ENCODE data around the gene FAU. TPM values are rescaled to one million over a fixed set of nuclear protein-coding genes. Genes with fewer than 3 reads are reported as not detected.

Gene FAU
- total and polyA plus RNA-seq, 2 of the 13 experiments (the other 11 are each of a cell fraction or from before 2014, with no cell fraction given), result 374 to 869 TPM

DNA sequence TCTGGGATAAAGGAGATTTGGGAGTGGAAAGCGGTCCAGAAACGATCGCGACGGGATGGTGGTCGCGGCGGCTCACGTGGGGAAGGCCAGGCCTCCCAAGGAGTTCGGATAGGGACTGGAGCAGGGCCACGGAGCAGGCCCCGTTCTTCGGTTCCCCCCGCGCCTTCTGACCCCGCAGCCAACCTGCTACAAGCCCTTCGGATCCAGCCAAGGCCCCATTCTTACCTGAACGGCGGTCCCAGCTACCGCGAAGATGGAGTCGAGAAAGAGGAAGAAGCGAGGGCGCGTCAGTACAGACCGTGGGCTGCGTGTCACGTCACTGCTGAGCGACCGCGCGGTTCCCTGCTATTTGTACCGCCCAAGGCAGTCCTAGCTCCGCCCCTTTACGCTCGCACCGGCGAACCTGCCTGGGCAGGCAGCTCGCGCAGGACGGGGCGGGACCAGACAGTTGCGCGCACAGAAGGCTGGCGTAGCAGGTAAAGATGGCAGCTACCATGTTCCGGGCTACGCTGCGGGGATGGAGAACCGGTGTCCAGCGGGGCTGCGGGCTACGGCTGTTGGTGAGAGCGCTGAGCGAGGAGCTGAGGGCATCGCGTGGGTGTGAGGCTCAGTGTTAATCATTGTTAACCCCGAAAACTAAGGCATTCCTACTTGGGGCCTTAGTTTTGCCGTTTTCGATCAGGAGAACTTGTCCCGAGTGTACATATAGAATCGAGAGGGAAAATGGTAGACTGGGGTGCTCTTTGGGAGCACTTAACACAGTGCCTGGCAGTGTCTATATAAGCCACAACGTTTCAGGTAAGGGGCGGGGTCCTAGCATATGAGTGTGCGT is at the start of gene FAU, which contains the start of gene MRPL49 (continued):
- TF ChIP-seq, protein P1, sequence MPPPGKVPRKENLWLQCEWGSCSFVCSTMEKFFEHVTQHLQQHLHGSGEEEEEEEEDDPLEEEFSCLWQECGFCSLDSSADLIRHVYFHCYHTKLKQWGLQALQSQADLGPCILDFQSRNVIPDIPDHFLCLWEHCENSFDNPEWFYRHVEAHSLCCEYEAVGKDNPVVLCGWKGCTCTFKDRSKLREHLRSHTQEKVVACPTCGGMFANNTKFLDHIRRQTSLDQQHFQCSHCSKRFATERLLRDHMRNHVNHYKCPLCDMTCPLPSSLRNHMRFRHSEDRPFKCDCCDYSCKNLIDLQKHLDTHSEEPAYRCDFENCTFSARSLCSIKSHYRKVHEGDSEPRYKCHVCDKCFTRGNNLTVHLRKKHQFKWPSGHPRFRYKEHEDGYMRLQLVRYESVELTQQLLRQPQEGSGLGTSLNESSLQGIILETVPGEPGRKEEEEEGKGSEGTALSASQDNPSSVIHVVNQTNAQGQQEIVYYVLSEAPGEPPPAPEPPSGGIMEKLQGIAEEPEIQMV (CRISPR knock-in tag; IDR thresholded peaks at IDR 0.05; ENCODE audit: low read depth), result peak; percentile 57
- no peak for TF ChIP-seq KAT2B (IDR thresholded peaks at IDR 0.05; ENCODE audit: borderline replicate concordance, low read depth, low read length)
- no peak for TF ChIP-seq ZNF629 (CRISPR knock-in tag; conservative IDR thresholded peaks at IDR 0.05)
- no peak for TF ChIP-seq U2AF2 (IDR thresholded peaks at IDR 0.05; ENCODE audit: low read depth, low read length)
- TF ChIP-seq ZNF782 (CRISPR knock-in tag; IDR thresholded peaks at IDR 0.05; ENCODE audit: borderline replicate concordance), result peak; percentile 76; the same call in 1 of the 2 replicates
- TF ChIP-seq, protein P2, sequence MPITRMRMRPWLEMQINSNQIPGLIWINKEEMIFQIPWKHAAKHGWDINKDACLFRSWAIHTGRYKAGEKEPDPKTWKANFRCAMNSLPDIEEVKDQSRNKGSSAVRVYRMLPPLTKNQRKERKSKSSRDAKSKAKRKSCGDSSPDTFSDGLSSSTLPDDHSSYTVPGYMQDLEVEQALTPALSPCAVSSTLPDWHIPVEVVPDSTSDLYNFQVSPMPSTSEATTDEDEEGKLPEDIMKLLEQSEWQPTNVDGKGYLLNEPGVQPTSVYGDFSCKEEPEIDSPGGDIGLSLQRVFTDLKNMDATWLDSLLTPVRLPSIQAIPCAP (CRISPR knock-in tag; IDR thresholded peaks at IDR 0.05; ENCODE audit: low read depth), result no peak
- no peak for TF ChIP-seq JUNB (CRISPR knock-in tag; IDR thresholded peaks at IDR 0.05; ENCODE audit: borderline replicate concordance)
- TF ChIP-seq, protein P3, sequence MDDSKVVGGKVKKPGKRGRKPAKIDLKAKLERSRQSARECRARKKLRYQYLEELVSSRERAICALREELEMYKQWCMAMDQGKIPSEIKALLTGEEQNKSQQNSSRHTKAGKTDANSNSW (CRISPR knock-in tag; IDR thresholded peaks at IDR 0.05; ENCODE audit: borderline replicate concordance), result no peak
- TF ChIP-seq PRMT3 (CRISPR knock-in tag; IDR thresholded peaks at IDR 0.05; ENCODE audit: borderline replicate concordance, low read depth), result no peak; the same call in 1 of the 2 replicates
- TF ChIP-seq ASH2L (IDR thresholded peaks at IDR 0.05; ENCODE audit: insufficient read length, low read depth, low read length), result peak; percentile 61
- no peak for TF ChIP-seq NFATC3 (CRISPR knock-in tag; IDR thresholded peaks at IDR 0.05)
- 0 out of 2 replicates have a peak, but pooled peaks have one; percentile 15 for TF ChIP-seq ZSCAN25 (CRISPR knock-in tag; IDR thresholded peaks at IDR 0.05)
- no peak; the same call in 1 of the 2 replicates for TF ChIP-seq NFE2L1 (CRISPR knock-in tag; IDR thresholded peaks at IDR 0.05; ENCODE audit: borderline replicate concordance)
- TF ChIP-seq JARID2 (CRISPR knock-in tag; IDR thresholded peaks at IDR 0.05; ENCODE audit: insufficient replicate concordance), result no peak
- no peak for TF ChIP-seq MEIS2 (CRISPR knock-in tag; IDR thresholded peaks at IDR 0.05)
- no peak for TF ChIP-seq NCOA5 (CRISPR knock-in tag; IDR thresholded peaks at IDR 0.05)
- peak; percentile 85 for TF ChIP-seq ERF (CRISPR knock-in tag; IDR thresholded peaks at IDR 0.05)
- TF ChIP-seq, protein P4, sequence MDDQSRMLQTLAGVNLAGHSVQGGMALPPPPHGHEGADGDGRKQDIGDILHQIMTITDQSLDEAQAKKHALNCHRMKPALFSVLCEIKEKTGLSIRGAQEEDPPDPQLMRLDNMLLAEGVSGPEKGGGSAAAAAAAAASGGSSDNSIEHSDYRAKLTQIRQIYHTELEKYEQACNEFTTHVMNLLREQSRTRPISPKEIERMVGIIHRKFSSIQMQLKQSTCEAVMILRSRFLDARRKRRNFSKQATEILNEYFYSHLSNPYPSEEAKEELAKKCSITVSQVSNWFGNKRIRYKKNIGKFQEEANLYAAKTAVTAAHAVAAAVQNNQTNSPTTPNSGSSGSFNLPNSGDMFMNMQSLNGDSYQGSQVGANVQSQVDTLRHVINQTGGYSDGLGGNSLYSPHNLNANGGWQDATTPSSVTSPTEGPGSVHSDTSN (CRISPR knock-in tag; IDR thresholded peaks at IDR 0.05; ENCODE audit: borderline replicate concordance), result no peak
- TF ChIP-seq ZC3H13 (CRISPR knock-in tag; IDR thresholded peaks at IDR 0.05), result peak; percentile 71; the same call in 1 of the 2 replicates
- peak; percentile 99 for TF ChIP-seq DR1 (CRISPR knock-in tag; IDR thresholded peaks at IDR 0.05)
- TF ChIP-seq KDM2A (CRISPR knock-in tag; IDR thresholded peaks at IDR 0.05; ENCODE audit: borderline replicate concordance, low read depth), result peak; percentile 73
- TF ChIP-seq, protein P5, sequence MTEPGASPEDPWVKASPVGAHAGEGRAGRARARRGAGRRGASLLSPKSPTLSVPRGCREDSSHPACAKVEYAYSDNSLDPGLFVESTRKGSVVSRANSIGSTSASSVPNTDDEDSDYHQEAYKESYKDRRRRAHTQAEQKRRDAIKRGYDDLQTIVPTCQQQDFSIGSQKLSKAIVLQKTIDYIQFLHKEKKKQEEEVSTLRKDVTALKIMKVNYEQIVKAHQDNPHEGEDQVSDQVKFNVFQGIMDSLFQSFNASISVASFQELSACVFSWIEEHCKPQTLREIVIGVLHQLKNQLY (CRISPR knock-in tag; IDR thresholded peaks at IDR 0.05), result no peak
- TF ChIP-seq MAFF (IDR thresholded peaks at IDR 0.05; ENCODE audit: low read depth, low read length), result no peak
- TF ChIP-seq MIER3 (CRISPR knock-in tag; IDR thresholded peaks at IDR 0.05; ENCODE audit: borderline replicate concordance), result peak; percentile 71; the same call in 1 of the 2 replicates
- TF ChIP-seq MAF1 (CRISPR knock-in tag; IDR thresholded peaks at IDR 0.05; ENCODE audit: borderline replicate concordance), result no peak; the same call in 1 of the 2 replicates

Measured in HepG2 (cell line).